ENCODE results near the gene FABP3.
A peak's percentile ranks its signal among the peaks of the same experiment; 100 is the strongest.

Gene FABP3

DNA sequence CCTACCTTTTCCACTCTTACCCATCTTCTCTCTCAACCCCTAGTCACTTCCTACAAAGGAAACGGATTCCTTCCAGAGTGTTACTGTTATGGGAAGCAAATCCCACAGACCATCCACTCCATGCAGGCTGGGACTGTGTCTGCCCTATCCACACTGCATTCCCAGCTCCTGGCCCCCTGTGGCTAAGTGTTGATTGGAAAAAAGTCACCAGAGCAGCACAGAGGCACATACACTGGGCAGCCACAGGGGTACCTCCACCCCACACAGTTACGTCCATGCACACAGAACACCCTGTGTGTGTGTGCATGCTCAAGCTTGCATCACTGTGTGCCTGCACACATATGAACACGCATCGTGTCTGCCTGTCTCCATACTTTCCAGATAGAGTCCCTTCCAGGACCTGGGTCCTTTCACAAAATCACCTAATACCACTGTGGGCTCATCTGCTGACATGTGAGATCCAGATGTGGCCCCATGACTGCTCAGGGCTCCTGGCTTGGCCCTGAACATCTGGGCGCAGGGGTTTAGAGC lies 36.0 kb upstream of the FABP3 start:
- Mint-ChIP-seq H3K4me1 (peaks cover 16% of the 10 kb centered on the region), H3K4me3 (no peak overlapping the region), H3K27me3 (peaks cover 52% of the 10 kb centered on the region), H3K36me3 (no peaks in the 10 kb centered on the region), H3K27ac (no peak overlapping the region), H3K9me3 (no peaks in the 10 kb centered on the region)
- no peak for ATAC-seq

DNA sequence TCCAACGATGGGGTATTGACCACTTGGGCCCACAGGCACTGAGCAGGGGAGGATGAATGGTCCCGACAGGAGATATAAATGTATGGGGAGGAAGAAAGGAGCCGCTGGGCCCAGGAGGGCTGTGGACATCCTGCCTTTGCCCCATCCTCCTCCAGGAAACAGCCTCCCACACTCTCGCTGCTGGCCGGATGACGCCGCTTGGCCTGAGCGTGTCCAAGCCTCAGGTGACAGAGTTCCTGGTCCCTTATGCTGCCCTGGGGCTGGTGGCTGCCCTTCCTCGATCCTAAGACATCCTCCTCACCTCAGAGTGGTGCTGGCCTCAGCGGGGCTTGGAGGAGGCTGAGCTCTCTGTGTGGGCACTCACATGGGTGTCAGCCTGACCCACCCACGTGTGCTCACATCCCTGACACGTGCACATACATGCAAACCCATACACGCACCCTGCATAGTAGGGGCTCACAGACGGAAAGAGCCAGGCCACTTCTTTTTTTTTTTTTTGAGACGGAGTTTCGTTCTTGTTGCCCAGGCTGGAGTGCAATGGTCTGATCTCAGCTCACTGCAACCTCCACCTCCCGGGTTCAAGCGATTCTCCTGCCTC lies 34.3 kb upstream of the FABP3 start:
- Mint-ChIP-seq H3K4me3 (no peak overlapping the region), H3K4me1 (peaks cover 6% of the 10 kb centered on the region), H3K36me3 (no peaks in the 10 kb centered on the region), H3K27ac (no peak overlapping the region), H3K27me3 (peaks cover 40% of the 10 kb centered on the region), H3K9me3 (no peaks in the 10 kb centered on the region)
- ATAC-seq = no peak

DNA sequence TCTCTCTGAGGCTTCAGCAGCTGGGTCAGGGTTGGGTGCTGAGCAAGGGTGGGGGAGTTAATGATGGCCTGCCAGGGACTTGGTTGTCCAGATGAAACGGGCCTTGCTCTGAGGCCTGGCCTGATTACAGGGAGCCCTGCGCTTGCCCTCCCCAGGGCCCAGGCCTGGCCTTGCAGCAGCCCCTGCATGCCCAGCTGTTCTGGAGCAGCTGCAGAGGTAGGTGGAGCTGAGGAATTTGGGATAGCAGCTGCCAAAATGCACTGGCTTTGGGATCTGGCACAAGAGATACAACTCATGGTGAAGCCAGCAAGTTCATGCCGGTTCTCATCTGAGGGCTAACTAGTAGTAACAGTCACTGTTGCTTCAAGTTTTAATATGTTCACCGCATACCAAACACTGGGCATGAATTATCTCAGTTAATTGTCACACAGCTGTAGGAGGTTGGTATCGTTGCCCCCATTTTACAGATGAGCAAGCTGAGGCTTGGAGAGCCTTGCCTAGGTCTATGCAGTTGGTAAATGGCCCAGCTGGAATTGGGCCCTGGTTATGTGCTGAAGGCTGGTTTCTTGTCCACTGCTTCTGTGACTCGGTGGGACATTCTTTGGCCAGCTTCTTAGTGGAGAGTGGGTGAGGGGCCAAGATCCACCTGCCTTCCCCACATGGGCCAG lies 32.8 kb upstream of the FABP3 start:
- Mint-ChIP-seq H3K4me1 (no peaks in the 10 kb centered on the region), H3K9me3 (no peaks in the 10 kb centered on the region), H3K36me3 (no peaks in the 10 kb centered on the region), H3K4me3 (no peak overlapping the region), H3K27me3 (peaks cover 26% of the 10 kb centered on the region), H3K27ac (no peak overlapping the region)
- ATAC-seq = no peak

DNA sequence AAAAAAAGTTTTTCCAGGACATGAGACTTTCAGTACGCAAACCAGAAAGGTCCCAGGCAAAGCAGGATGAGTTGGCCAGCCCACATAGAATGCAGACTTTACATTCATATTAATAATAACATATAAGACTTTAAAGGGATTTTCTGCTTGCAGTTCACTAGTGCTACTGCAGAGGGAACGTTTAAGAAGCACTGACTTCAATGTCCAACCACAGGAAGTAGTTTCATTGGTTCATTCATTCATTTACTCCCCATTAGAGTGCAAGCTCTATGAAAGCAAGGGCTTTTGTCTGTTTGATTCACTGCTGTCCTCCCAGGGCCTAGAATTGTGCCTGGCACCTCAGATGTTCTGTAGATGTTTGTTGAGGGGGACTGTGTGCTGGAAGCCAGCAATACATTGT lies 28.4 kb upstream of the FABP3 start:
- Mint-ChIP-seq H3K27me3 (no peaks in the 10 kb centered on the region), H3K36me3 (no peaks in the 10 kb centered on the region), H3K9me3 (no peaks in the 10 kb centered on the region), H3K27ac (no peak overlapping the region), H3K4me3 (no peak overlapping the region), H3K4me1 (peaks cover 6% of the 10 kb centered on the region)
- no peak for ATAC-seq

DNA sequence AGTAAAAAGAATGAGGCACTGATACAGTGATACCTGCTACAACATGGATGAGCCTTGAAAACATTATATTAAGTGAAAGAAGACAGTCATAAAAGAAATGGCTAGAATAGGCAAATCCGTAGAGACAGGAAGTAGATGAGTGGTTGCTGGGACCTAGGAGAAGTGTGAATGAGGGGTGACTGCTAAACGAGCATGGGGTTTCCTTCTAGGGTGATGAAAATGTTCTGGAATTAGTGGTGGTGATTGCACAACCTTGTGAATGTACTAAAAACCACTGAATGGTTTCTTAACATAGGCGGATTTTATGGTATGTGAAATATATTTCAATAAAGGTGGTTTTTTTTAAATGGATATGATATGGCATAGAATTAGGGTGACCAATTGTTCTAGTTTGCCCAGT lies 27.5 kb upstream of the FABP3 start:
- H3K27me3 Mint-ChIP-seq = no peaks in the 10 kb centered on the region
- no peaks in the 10 kb centered on the region for H3K9me3 Mint-ChIP-seq

DNA sequence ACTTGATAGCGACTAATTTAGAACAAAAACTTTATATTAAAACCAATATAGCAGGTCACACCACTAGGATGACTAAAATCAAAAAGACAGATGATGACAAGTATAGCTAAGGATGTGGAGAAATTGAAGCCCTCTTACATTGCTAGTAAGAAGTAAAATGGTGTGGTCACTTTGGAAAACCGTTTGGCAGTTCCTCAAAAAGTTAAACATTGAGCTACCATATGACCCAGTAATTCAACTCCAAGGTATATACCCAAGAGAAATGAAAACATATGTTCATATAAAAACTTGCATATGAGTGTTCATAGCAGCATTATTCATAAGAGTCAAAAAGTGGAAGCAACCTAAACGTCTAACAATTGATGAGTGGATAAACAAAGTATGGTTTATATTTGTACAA lies 27.1 kb upstream of the FABP3 start:
- Mint-ChIP-seq H3K27me3 (no peaks in the 10 kb centered on the region), H3K36me3 (no peaks in the 10 kb centered on the region), H3K9me3 (no peaks in the 10 kb centered on the region), H3K4me1 (peaks cover 10% of the 10 kb centered on the region), H3K4me3 (no peak overlapping the region), H3K27ac (no peak overlapping the region)
- ATAC-seq = no peak

More for the DNA sequence above, 27.5 kb upstream of the FABP3 start:
- Mint-ChIP-seq H3K36me3 (no peaks in the 10 kb centered on the region), H3K4me3 (no peak overlapping the region), H3K27ac (no peak overlapping the region), H3K4me1 (peaks cover 6% of the 10 kb centered on the region)
- no peak for ATAC-seq

DNA sequence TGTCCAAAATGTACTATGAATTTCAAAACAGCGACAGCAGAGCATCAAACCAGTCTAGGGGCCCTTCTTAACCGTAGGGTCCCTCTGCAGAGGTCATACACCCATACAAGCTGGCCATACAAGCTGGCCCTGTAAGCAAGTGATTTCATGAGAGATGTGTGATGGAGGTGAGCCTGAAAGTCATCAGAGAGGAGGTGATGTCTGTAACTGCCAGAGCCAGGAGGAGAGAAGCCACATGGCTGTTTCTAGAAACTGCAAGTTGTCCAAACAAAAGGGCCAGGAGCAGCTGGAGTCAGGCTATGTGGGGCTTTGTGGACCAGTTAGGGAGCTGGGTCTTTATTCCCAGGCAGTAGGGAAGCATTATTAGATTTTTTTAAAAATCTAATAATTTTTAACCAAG lies 25.4 kb upstream of the FABP3 start:
- no peak for ATAC-seq
- Mint-ChIP-seq H3K4me1 (peaks cover 19% of the 10 kb centered on the region), H3K9me3 (no peaks in the 10 kb centered on the region), H3K4me3 (no peak overlapping the region), H3K27me3 (no peaks in the 10 kb centered on the region), H3K27ac (no peak overlapping the region), H3K36me3 (no peaks in the 10 kb centered on the region)

DNA sequence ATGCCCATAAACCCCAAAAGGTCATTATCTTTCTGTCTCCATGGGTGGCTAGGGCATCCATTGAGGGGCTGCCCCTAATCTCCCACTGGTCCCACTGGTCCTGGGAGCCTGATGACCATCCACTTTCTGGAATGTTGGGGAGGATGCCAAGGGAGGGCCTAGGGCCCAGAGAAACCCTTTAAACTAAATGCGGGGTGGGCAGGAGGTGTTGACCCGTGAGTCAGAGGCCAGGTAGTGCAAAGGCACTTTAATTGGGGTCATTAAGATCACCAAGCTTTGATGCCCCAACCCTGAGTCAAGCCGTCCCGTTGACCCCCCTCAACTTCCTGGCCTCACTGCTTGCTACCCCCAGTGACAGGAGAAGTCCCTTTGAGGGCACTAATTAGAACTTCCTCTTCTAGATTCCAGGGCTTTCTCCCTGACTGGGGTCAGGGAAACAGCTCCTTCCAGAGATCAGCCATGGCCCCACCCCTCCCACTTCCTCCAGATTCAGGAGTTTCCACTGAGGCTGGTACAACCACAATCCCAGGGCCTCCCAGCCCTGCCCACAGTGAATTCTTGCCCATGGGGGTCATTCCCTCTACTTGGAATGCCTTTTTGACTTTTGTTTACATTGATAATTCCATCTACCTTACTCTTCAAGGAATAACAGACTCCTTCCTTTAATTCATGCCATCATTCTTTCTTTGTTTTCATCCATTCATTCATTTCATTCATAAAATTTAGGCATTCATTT lies 24.7 kb upstream of the FABP3 start:
- H3K4me3 Mint-ChIP-seq = no peak overlapping the region
- H3K27me3 Mint-ChIP-seq = no peaks in the 10 kb centered on the region
- ATAC-seq = no peak
- H3K4me1 Mint-ChIP-seq = peaks cover 19% of the 10 kb centered on the region
- H3K27ac Mint-ChIP-seq = no peak overlapping the region
- H3K36me3 Mint-ChIP-seq = no peaks in the 10 kb centered on the region
- no peaks in the 10 kb centered on the region for H3K9me3 Mint-ChIP-seq

DNA sequence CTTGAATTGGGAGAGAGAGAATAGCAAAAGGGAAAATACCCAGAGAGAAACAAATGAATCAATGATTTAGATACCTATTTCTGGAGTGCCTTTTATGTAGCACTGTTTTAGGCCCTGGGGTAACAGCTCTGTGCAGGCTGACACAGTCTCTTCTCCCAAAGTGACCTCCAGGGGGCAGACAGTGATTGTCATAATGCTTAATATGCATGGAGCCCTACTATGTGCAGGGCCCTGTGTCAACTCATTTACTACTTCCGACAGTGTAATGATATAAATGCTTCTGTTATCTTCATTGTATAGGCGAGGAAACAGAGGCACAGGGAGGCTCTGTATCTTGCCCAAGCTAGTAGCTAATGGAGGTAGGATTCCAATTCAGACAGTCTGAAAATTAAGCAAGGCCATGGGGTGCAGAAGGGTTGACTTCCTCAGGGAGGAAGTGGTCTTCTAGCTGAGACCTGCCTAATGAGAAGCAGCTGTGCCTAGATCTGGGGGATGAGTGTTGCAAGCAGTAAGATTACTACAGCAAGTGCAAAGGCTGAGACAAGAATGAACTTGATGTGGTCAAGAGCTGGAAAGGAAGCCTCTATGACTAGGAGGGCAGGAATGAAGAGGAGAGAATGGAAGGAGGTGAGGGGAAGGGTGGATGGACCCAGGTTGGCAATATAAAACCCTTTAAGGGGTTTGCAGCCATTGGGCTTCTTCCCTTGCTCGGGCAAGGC lies 23.9 kb upstream of the FABP3 start:
- H3K27me3 Mint-ChIP-seq = no peaks in the 10 kb centered on the region
- H3K9me3 Mint-ChIP-seq = no peaks in the 10 kb centered on the region
- peaks cover 19% of the 10 kb centered on the region for H3K4me1 Mint-ChIP-seq
- no peak for ATAC-seq
- H3K27ac Mint-ChIP-seq = no peak overlapping the region
- no peaks in the 10 kb centered on the region for H3K36me3 Mint-ChIP-seq
- H3K4me3 Mint-ChIP-seq = no peak overlapping the region

DNA sequence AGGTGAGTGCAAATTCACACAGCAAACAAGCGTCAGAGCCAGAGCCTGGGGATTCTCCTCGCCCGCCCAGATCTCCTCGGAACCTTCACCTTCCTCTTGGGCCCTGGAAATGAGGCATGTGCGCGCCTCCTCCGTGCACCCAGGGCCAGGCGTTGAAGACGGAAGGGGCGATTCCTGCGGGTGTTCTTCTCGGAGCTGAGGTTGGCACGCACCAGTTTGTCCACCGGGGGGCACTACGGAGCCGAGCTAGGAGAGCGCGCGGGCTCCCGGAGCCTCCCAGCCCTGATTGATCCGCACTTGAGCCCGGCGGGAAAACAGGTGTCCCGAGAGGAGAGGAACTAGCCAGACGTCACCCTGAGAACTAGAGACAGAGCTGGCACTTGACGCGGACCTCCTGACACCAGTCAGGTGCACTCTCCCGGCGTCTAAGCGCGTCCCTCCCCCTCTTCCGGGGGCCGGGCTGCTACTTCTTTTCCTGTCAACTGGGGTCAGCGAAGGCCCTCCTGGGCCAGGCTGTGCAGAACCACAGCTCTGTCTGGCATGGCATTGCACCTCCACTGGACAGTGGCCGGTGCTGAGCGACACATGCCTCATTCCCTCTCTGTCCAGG lies 21.8 kb upstream of the FABP3 start:
- Mint-ChIP-seq H3K27me3 (no peaks in the 10 kb centered on the region), H3K4me1 (peaks cover 13% of the 10 kb centered on the region), H3K27ac (peak overlapping the region; percentile 45), H3K9me3 (no peaks in the 10 kb centered on the region), H3K36me3 (no peaks in the 10 kb centered on the region), H3K4me3 (peak overlapping the region; percentile 81)
- ATAC-seq = peak; percentile 90

DNA sequence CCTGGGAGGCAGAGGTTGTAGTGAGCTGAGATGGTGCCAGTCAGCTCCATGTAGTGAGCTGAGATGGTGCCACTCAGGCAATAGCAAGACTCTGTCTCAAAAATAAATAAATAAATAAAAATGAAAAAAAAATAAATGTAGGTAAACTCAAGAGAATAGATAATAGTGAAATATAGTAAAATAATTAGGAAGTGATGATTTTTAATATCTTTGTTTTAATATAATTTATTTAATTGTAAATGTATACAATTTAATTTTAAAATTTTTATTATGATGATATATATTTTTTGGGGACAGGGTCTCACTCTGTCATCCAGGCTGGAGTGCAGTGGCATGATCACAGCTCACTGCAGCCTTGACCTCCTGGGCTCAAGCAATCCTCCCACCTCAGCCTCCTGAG lies 20.6 kb upstream of the FABP3 start:
- Mint-ChIP-seq H3K27me3 (no peaks in the 10 kb centered on the region), H3K9me3 (no peaks in the 10 kb centered on the region), H3K27ac (no peak overlapping the region), H3K4me1 (peaks cover 13% of the 10 kb centered on the region), H3K36me3 (no peaks in the 10 kb centered on the region), H3K4me3 (no peak overlapping the region)
- ATAC-seq = no peak

DNA sequence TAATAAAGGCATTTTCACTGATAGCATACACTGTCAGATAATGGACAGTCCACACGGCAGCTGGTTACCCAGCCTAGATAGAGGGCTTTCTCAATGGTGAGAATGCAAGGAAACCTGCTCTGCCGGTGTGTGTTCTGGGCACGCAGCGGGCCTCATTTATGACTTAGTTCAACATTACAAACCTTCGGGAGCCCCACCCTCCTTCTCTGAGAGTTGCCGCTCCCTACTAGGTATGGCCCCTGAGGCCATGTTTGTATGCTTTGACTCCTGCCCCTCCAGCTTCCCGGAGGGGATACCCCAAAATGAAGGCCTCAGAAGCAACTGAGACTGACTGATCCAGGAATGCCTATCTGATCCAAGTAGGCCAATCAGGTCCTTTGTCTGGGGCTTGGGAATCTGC lies 17.2 kb upstream of the FABP3 start:
- Mint-ChIP-seq H3K27ac (no peak overlapping the region), H3K27me3 (peaks cover 28% of the 10 kb centered on the region), H3K4me3 (no peak overlapping the region), H3K36me3 (no peaks in the 10 kb centered on the region), H3K4me1 (peaks cover 9% of the 10 kb centered on the region), H3K9me3 (no peaks in the 10 kb centered on the region)
- no peak for ATAC-seq

DNA sequence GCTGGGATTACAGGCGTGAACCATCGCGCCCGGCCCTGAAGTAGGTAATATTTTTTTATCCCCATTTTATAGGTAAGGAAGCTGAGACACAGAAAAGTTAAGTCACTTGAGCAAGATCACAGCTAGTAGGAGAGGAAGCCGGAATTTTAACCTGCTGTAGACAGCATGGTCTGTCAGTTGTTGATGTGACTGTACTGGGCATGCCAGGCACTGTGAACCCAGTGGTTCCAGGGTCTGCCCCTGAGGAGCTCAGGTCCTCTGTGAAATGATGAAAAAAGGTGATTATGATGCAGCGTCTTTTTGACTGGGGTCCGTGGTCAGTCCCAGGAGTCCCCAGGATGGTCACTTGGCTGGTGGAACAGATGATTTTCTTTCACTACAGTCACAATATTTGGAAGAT lies 16.7 kb upstream of the FABP3 start:
- ATAC-seq = no peak
- Mint-ChIP-seq H3K27me3 (peaks cover 28% of the 10 kb centered on the region), H3K27ac (no peak overlapping the region), H3K4me1 (peaks cover 5% of the 10 kb centered on the region), H3K36me3 (no peaks in the 10 kb centered on the region), H3K4me3 (no peak overlapping the region), H3K9me3 (no peaks in the 10 kb centered on the region)

DNA sequence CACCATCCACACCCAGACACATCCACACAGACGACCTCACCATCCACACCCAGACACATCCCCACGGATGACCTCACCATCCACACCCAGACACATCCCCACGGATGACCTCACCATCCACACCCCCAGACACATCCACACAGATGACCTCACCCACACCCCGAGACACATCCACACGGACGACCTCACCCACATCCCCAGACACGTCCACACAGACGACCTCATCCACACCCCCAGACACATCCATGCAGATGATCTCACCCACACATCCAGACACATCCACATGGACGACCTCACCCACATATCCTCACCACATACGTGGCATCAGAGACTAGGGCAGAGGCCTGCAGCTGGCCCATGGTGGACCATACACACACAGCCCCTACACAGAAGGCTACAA lies 14.7 kb upstream of the FABP3 start:
- Mint-ChIP-seq H3K27me3 (peaks cover 43% of the 10 kb centered on the region), H3K36me3 (no peaks in the 10 kb centered on the region), H3K4me3 (no peak overlapping the region), H3K9me3 (no peaks in the 10 kb centered on the region), H3K27ac (no peak overlapping the region), H3K4me1 (no peaks in the 10 kb centered on the region)
- ATAC-seq = no peak

All from stimulated activated memory B cell treated with anti-CD40 and anti-IgM and Interleukin-4, amounts not matched to agents 10 μg/mL and 1 μg/mL and 100 μg/mL, for 72 hours (primary cell).